SK-N-DZ (cell line): ENCODE measurements around the gene ZDHHC16.
A peak's percentile ranks its signal among the peaks of the same experiment; 100 is the strongest.
"Not testable (repeated sequence)": the region's sequence is repeated elsewhere in the genome, so short reads cannot be mapped to it uniquely, and the experiment has no call there.

Experiments used
- DNase-seq: peaks from one replicate; pipeline ENCODE4 v3.0.0-alpha.2; 2015; ENCODE audit warnings: low spot score

ZDHHC16 gene

DNA sequence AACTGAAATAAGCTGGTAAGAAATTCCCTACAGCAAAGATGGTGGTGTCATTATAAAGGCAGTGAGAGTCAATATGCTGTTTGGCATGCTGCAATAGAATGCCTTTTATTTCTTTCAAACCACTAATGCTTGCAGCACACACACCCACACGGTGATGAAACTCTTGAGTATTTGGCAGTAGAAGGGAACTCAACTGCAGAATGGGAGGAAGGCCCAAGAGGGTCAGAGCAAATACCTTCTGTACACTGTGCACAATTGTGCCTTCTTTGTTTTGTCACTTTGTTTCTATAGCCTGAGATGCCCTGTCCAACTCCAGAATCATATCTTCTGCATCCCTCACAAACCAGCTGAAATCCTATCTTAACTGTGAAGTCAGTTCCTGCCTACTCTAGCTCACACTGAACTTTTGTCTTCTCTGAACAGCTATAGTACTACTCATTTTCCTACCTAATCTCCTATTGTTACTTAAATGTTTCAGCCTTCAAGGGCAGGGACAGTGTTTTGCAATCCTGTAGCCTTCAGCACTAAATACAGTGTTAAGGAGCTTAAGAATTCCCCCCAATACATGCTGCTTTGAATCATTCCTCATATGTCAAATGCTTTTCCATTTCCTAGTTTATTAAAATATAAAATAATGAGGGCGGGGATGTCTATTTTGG, 30.1 kb downstream of the ZDHHC16 start:
- DNase-seq: no peak

DNA sequence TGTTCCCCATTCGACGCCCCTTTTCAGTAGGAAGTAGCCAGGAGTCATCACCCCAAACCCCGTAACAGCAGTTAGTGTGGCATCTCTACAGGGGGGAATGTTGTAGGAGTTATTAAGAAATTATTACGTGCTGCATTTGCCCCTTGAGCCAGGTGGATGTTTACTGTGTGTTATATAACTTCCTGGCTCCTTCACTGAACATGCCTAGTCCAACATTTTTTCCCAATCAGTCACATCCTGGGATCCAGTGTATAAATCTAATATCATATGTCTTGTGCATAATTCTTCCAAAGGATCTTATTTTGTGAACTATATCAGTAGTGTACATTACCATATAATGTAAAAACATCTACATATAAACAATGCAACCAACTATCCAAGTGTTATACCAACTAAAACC, 33.4 kb downstream of the ZDHHC16 start:
- not testable (repeated sequence) for DNase-seq

DNA sequence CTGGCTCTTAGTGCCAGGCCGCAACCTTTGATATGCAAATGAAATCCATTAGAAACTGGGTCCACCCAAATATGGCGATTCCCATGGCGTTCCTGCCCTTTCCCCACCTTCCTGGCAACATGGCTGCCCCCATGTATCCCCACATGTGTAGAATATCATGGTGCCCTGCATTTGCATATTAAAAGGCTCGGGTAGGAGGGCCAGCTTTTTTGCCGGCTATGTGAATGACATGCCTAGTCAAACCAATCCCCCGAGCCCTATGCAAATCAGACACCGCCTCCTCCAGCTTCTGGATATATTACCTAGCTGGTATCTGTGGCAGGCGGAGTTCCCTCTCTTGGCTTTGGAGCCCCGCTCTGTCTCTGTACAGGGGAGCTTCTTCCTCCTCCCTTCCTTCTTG, 34.0 kb downstream of the ZDHHC16 start:
- no peak for DNase-seq

DNA sequence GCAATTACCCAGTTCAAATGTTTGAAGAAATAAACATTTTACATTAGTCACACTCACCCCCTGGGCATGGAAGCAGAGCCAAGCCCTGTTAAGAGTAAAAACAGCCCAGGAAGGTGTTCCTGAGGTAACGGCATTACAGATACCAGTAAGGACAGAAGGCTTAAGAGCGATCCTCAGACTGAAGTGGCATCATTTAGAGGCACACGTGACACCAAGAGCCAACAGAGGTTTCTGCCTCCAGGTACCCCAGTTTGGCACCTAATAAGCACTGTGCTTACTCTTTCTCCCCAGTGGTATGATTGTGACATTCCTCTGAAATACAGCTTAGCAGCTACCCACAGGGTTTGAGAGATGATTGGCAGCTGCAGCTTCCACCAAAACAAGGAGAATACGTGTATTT, 35.1 kb downstream of the ZDHHC16 start:
- no peak for DNase-seq

DNA sequence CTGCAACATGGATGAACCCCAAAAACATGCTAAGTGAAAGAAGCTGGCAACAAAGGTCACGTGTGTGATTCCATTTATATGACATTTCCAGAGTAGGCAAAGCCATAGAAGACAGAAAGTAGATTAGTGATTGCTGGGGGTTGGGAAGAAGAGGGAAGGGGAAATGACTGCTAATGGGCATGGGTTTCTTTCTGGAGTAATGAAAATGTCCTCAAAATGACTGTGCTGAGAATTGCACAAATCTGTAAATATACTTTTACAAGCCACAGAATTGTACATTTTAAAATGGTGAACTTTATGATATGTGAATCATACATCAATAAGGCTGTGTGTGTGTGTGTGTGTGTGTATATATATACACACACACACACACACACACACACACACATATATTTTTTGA, 36.4 kb downstream of the ZDHHC16 start:
- DNase-seq: no peak

DNA sequence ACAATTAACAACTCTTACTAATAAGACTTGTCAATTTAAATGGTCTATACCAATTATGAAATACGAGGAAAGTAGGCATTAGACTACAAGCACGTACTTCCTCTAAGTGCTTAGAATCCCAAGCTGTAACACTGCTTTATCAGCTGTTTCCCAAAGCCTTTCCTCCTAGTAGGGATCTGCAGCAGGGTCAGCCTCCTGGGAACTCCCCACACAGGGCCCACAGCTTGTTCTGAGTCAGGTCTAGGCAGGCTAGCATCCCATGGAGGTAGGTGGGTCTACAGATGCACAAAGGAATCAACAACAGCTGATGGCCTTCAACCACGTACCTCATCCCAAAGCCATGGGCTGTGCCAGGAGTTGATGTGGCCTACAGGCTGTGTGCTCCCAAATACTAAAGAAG, 37.5 kb downstream of the ZDHHC16 start:
- DNase-seq: no peak

DNA sequence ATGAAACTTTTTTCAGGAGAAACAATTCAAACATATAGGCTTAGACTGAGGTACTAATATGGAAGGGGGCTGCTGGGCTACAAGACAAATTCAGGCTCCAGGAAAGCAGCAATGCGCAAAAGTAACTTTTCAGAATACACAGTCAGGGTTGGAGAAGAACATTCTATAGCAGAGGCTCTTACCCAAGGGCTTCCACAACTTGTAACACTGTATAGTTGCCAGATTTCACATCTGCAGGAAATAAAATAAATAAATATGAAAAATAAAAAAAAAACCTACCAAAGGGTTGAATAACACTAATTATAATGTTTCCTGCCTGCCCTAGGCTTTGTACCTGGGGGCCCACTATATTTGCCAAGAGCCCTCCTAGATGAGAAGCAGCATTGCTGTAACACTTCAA, 37.9 kb downstream of the ZDHHC16 start:
- DNase-seq: no peak

DNA sequence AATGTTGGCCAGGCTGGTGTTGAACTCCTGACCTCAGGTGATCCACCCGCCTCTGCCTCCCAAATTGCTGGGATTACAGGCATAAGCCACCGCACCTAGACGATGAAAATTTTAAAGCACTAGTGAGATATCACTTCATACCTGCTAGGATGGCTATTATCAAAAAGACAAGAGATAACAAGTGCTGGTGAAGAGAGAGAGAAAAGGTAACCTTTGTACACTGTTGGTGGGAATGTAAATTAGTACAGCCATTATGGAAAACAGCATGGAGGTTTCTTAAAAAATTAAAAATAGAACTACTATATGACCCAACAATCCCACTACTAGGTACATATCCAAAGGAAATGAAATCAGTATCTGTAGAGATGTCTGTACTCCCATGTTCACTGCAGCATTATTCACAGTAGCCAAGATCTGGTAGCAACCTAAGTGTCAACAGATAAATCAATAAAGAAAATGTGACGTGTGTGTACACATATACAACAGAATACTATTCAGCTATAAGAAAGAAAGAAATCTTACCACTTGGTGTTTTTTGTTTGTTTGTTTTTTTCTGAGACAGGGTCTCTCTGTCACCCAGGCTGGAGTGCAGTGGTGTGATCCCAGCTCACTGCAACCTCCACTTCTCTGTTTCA, 39.8 kb downstream of the ZDHHC16 start:
- DNase-seq: no peak

DNA sequence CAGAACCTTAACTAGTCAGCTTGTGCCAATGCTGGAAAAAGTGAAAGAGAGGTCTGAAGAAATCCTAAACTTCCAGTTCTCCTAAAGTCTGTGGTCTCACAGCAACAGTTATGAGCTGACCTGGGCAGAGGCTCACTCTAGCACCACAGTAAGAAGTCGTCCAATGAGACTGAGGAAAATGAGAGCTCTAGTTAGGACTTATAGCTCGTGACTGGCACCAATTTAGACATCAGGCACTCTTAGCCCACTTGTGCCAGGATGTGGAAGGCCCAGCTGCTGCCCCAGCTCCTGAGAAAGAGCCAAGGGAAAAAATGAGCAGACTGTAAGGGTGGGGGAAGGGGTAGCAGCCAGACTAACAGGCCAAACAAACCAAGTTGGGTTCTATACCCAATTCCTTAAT, 44.6 kb downstream of the ZDHHC16 start:
- no peak for DNase-seq

DNA sequence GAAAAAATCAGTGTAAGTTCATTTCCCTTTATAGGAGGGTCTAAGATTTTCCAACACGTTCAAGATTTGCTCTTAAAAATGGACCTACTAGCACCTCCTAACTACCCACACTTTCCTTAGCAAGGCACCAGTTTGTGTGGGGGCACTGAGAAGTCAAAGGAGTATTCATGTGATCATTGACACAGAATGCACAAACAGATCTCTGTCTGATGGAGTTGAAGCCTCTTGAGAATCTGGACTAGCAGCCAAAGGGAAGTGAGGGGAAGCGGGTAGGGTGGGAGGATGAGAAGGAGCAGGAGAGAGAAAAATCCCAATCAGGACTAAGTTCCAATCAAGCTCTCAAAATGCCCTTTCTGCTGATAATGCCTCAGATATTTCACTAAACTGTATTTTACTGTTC, 48.2 kb downstream of the ZDHHC16 start:
- DNase-seq: no peak

DNA sequence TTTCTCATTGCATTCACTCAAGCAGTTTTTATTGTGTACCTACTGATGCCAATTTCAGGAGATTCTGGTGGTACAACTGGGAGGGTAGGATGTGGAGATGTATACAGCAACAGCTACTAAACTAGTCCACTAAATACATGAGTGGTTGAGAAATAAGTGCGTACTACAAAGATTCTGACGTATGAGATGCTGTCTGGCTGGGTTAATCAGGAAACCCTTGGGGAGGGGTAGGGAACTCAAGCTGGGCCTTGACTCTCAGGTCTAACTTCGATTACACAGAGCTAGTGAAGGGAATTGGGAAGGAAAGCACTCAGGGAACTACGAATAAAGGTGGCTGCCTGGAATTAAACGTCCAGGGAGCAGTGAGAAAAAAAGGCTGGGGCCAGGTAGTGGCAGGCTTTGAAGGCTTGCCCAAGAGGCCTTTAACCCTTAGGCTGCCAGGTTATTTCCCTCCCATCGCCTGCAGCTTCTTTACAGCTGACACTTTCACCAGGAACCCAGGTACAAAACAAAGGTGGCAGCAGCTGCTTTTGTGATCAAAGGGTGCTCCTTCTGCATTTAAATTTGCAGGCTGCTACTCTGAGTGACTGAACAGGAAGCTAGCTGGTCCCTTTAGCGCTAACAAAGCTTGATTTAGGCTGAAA, 49.0 kb downstream of the ZDHHC16 start:
- no peak for DNase-seq

DNA sequence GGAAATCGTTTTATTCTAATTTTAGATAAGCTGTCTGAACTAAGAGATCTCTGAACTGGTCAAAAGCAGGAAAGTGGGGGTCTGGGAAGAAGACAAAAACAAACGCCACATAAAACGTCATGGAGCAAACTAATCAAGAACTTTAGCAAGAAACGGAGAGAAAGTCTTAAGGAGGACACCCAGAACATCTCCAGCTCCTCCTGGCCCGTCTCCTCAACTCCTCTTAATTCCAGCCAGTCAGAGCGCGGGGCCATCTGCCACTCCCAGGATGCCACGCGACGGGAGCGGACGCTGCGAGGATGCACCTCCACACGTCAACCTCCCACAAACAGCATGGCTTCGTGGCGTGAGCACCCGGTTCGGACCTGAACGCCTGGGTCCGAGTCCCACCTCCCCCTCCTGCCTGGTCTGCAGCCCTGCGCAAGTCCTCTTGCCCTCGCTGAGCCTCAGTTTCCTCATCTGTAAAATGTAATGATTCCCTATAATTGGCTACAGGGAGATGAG, 51.6 kb downstream of the ZDHHC16 start:
- DNase-seq: peak; percentile 82

DNA sequence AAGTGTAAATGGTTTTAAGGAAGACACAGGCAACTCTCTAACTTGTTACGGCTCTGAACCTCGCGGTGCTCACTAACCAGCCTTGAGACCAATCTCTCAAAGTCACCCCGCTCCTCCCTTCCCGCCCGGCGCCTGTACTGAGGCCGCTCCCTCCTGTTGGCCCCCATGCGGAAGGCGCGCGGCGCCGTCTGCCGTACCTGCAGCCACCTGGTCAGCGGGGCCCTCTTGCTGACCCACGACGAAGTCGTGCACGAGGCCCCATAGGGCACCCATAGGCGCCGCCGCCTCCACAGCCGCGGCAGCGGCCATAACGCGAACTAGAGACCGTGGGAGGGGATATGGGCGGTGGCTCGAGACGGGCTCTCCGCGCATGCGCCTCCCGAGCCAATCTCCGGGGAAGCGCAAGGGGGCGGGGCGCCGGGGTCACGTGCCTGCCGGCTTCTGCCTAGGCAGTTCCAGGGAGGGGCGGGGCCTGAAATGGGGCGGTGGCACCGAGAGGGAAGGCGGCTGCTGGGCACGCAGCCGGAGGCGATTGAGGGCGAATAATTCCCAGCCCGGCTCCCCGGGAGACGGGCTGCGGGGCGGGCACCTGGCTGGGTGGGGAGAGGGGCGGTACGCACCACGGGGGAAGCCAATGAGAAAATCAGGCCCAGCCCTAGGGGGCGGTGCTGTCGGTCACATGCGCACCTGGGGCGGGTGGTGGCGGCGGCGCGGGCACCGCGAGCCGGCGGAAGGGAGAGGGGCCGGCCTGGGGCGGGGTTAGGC, 52.3 kb downstream of the ZDHHC16 start, which contains the start of gene MMS19:
TSS of gene MMS19 (minus strand) at position 347 of the 765 bp plus-strand sequence. CDS start at position 309, 38 bp downstream.
- DNase-seq: peak; percentile 97

DNA sequence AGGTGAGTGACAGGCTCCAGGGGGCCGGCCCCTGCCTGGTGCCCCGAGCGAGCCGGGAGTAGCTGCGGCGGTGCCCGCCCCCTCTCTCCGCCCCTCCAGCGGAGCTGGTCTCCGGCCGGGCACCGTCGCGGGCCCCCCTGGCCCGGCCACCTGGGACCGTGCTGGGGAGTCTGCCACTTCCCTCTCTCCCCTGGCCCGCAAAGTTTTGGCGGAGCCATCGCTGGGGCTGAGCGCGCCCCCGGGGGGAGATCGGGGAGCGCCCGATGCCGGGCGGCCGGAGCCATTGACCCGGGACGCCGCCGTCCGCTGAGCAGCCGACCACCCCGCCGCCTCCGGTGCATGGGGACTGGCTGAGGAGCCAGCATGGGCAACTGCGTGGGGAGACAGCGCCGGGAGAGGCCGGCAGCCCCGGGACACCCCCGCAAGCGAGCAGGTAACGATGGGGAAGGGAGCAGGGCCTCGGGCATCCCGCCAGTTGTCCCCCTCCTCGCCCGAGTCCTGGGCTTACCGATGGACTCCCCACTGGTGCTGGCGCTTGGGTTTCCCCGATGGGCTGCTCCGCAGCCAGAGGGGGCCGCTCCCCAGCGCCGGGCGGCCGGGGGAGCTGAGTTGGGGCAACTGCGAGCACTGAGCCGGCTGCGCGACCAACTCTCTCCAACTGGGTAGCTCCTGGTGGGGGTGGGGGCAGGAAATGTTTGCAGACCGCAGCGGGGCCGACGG, 53.0 kb downstream of the ZDHHC16 start, which contains the start of gene UBTD1:
TSS of gene UBTD1 (plus strand) at position 84 of the 720 bp plus-strand sequence. CDS start at position 364, 280 bp downstream.
- no peak for DNase-seq

DNA sequence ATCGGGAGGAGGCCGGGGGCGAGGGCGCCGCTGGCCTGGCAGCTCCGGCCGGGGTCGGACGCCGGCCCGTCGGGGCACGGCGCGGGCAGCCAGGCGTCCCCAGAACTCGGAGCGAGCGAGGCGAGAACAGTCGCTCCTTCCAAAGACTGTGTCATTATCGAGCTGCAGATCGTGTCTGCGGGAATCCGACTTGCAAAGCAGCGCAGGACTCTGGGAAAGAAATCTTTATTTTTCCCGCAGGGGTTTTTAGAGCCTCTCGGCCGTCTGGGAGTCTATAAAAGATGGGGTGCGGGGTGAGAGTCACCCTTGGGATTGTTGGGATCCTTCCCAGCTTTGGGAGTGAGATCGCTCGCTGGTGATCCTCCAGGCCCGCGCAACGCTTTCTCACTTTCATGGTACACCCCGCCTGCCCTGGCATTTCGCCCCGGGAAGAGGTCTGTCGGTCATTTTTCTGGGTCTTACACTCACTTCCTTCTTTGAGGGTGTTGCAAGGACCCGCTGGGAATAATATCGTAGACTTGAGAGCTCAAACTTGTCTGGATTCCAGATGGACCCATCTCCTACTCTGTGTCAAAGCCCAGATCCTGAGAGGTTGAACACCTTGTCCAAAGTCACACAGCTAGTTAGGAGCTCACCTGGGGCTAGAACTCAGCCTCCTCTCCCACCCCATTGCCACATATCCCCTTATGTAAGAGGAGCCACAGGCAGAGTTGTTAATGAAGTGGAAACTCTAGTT, 53.8 kb downstream of the ZDHHC16 start:
- DNase-seq: no peak

DNA sequence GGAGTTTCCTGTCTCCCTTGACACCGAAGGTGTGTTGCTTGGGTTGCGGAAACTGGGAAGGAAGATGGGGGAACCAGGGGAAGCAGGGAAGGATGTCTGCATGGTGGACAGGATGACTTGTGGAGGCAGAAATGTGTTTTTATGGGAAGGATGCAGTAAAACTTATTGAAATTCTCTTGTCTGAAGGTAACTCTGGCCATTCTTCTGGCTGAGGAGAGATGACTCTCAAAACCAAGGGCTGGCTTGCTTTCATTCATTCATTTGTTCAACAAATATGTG, 54.3 kb downstream of the ZDHHC16 start:
- no peak for DNase-seq

DNA sequence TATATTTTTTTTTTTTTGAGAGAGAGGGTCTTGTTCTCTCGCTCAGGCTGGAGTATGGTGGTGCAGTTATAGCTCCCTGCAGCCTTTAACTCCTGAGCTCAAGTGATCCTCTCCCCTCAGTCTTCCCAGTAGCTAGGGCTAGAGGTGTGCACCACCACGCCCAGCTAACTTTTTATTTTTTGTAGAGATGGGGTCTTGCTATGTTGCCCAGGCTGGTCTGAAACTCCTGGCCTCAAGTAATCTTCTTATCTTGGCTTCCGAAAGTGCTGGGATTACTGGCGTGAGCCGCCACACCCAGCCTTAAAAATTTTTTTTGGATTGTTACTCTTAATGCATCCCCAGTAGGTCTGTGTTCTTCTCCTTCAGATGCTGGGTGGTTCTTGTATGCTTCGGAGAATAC, 56.9 kb downstream of the ZDHHC16 start:
- DNase-seq: no peak

DNA sequence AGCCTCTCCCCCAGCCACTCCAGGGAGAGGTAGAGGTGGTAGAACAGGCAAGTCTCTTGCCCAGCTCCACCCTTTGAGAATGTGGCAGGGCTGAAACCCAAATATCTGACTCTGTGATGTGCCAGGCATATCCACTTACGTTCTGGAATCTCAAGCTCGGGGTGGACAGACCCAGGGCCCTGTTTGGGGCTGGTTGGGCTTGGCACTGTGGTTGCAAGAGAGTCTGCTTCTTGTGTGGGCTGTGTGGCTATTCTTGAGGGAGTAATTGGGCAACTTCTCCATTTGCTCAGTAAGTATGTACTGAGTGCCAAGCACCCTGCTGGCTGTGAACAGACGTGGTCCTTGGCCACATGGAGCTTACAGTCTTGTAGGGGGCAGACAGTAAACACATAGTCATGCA, 57.4 kb downstream of the ZDHHC16 start:
- DNase-seq: no peak

DNA sequence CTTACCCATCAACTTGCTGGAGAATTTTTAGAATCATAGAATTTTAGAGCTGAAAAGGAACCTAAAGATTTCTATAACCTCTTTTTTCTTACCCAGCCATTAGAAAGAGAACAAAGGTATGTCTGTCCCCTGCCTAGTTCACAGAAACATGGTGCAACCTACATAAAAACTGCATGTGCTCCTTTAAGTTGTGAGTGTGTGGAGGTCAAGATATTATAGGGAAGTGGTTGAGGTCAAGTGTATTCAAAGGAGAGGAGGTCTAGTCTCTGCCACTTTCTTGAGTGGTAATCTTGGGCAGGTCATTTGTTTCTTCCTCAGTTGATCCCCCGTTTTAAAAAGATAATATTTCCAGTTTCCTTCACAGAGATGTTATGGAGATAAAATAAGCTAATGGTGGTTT, 59.2 kb downstream of the ZDHHC16 start:
- no peak for DNase-seq

DNA sequence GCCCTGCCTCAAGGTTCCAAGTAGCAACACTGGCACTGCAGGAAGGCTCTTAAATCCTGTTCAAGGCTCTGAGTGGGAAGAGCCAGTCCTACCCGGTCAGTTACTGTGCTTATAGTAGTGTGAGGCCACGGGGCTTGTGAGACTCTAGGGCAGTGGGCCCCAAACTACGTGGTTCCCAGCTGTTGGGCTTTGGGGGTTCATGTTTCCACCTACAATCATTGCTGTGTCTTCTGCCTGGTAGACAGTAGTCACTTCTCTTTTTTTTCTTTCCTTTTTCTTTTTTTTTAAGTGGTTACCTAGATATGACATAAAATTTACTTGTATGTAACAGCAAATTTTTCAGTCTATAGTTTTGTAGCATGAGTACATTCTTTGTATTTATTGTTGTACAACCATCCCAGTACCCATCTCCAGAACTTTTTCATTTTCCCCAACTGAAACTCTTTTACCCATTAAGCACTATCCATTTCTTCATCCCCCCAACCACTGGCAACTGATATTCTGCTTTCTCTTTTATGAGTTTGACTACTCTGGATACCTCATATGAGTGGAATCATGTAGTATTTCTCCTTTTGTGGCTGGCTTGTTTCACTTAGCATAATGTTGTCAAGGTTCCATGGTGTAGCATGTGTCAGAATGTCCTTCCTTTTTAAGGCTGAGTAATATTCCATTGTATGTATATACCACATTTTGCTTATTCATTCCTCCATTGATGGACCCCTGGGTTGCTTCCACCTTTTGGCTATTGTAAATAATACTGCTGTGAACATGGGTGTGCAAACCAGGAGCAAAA, 60.4 kb downstream of the ZDHHC16 start:
- DNase-seq: no peak
